Measurements from ENCODE around the gene CTDSP1. TPM values are rescaled to one million over a fixed set of nuclear protein-coding genes. Genes with fewer than 3 reads are reported as not detected.

CTDSP1 gene
- total RNA-seq, 2 experiments from 2014 or later = 186 to 208 TPM

DNA sequence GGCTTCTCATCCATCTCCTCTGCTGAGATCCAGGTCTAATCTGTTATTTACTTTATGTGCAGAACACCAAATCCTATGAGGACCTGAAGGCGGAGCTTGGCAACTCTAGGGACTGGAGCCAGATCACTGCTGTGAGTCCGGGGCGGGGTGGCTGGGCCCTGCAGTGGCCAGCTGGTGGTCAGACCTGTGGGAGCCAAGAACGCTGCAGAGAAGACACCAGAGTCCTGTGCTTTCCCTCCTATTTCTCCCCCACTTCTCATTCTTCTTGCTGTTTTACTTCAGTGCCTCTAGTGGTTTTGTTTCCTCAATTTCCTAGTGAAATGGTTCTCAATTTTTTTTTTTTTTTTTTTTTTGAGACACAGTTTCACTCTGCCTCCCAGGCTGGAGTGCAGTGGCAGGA lies 38.9 kb downstream of the CTDSP1 start:
- Mint-ChIP-seq H3K4me1 (no peaks in the 10 kb centered on the region), H3K4me3 (no peak overlapping the region)
- POLR2A ChIA-PET = no interaction called here

DNA sequence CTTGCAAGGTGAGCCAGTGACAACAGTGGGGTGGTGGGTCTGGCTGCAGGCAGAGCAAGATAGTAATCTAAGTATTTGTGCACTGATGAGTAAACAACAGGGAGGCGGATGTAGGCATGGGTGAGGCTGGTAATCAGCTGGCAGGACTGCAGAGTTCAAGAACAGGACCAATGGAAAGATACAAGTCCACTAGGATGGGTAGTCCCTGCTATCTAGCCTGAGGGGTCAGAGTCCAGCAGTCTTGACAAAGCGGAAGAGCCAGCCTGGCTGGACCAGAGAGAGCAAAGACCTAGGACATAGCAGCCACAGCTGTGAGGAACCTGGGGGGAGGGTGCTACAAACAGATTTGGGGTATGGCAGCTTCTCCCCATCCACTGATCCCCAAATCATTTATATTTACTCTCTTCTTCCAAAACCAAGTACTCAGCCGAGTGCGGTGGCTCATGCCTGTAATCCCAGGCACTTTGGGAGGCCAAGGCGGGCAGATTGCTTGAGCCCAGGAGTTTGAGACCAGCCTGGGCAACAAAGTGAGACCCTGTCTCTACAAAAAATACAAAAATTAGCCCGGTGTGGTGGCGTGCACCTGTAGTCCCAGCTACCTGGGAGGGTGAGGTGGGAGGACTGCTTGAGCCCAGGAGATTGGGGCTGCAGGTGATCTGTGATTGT lies 45.2 kb downstream of the CTDSP1 start:
- H3K4me3 Mint-ChIP-seq = no peak overlapping the region
- H3K9me3 Mint-ChIP-seq = no peaks in the 10 kb centered on the region
- H3K27me3 Mint-ChIP-seq = no peaks in the 10 kb centered on the region
- peak overlapping the region; percentile 58 for H3K27ac Mint-ChIP-seq
- DNase-seq = no peak
- peaks cover 15% of the 10 kb centered on the region for H3K36me3 Mint-ChIP-seq (ENCODE audit: low read depth)
- CTCF ChIA-PET = interaction anchor here (0.6 to 1.6 kb wide), 3 partner anchors 11 to 105 kb away, joined by 3 to 7 read pairs (median 4); no protein-coding TSS in a partner anchor
- POLR2A ChIA-PET = no interaction called here
- H3K4me1 Mint-ChIP-seq = peaks cover 4% of the 10 kb centered on the region

More for the DNA sequence above, 38.9 kb downstream of the CTDSP1 start:
- CTCF ChIA-PET = no interaction called here
- no peak for DNase-seq
- no peaks in the 10 kb centered on the region for H3K27me3 Mint-ChIP-seq
- no peaks in the 10 kb centered on the region for H3K9me3 Mint-ChIP-seq
- peaks cover 2% of the 10 kb centered on the region for H3K36me3 Mint-ChIP-seq (ENCODE audit: low read depth)
- H3K27ac Mint-ChIP-seq = no peak overlapping the region

DNA sequence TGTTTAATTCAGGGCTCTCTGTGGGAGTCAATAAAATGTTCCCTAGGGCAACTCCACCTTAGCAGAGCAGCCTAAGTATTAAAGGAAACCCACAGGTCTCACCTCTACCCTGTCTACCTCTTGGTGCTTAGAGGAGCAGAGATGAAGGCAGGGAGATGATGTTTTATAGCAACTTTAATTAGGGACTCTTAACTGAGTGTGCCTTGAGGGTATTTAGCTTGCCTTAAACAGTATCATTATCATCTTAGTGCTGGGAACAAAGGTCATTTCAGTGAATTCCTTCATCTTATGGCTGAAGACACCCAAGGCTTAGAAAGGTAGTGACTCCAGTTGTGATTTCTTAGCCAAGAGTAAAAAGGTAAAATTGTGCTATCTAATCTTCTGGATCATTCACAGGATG lies 45.9 kb downstream of the CTDSP1 start:
- DNase-seq = no peak
- Mint-ChIP-seq H3K4me3 (no peak overlapping the region), H3K27ac (no peak overlapping the region), H3K9me3 (no peaks in the 10 kb centered on the region), H3K27me3 (no peaks in the 10 kb centered on the region), H3K4me1 (peaks cover 4% of the 10 kb centered on the region), H3K36me3 (ENCODE audit: low read depth) (peaks cover 18% of the 10 kb centered on the region)
- POLR2A ChIA-PET = no interaction called here
- CTCF ChIA-PET = interaction anchor here (0.7 kb wide), 2 partner anchors 9 to 109 kb away, joined by 3 read pairs; no protein-coding TSS in a partner anchor

DNA sequence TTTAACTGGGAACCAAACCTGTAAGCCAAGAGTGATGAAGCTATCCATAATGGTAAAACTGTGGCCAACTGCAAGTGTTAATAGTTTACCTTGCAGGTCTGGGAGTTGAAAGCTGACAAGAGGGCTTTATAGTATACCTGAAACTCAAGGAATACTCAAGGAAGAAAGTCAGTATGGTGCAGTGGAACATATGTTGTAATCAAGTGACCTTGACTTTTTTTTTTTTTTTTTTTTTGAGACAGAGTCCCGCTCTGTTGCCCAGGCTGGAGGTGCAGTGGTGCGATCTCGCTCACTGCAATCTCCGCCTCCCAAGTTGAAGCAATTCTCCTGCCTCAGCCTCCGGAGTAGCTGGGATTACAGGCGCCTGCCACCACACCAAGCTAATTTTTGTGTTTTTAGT lies 46.9 kb downstream of the CTDSP1 start:
- CTCF ChIA-PET = interaction anchor here (0.7 kb wide), 1 partner anchor 110 kb away, joined by 3 read pairs; no protein-coding TSS in a partner anchor
- H3K27ac Mint-ChIP-seq = no peak overlapping the region

DNA sequence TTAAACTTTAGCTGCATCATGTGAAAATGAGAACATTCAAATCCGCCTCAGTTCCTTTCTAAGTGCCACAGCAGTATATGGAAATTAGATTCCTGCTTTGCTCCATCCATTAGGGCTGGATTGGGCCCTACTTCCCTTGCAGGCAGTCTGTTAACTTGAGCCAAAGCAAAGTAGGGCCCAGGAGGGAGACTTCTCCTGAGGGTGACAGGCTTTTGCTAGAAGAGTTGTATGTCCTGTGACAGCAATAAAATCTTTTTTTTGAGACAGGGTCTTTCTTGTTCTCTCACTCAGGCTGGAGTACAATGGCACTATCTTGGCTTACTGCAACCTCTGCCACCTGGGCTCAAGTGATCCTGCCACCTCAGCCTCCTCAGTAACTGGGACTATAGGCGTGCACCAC lies 47.4 kb downstream of the CTDSP1 start:
- H3K36me3 Mint-ChIP-seq (ENCODE audit: low read depth) = peaks cover 16% of the 10 kb centered on the region
- no peaks in the 10 kb centered on the region for H3K27me3 Mint-ChIP-seq
- H3K9me3 Mint-ChIP-seq = no peaks in the 10 kb centered on the region
- CTCF ChIA-PET = interaction anchor here (1.0 kb wide), 1 partner anchor 16 kb away, joined by 3 read pairs; no protein-coding TSS in a partner anchor
- POLR2A ChIA-PET = interaction anchor here (0.6 kb wide), 1 partner anchor 529 kb away, joined by 7 read pairs; no protein-coding TSS in a partner anchor
- H3K27ac Mint-ChIP-seq = no peak overlapping the region
- H3K4me3 Mint-ChIP-seq = no peak overlapping the region
- DNase-seq = no peak
- H3K4me1 Mint-ChIP-seq = peaks cover 4% of the 10 kb centered on the region

More for the DNA sequence above, 46.9 kb downstream of the CTDSP1 start:
- peaks cover 4% of the 10 kb centered on the region for H3K4me1 Mint-ChIP-seq
- no peak overlapping the region for H3K4me3 Mint-ChIP-seq
- H3K9me3 Mint-ChIP-seq = no peaks in the 10 kb centered on the region
- POLR2A ChIA-PET = no interaction called here
- H3K27me3 Mint-ChIP-seq = no peaks in the 10 kb centered on the region
- no peak for DNase-seq
- H3K36me3 Mint-ChIP-seq (ENCODE audit: low read depth) = peaks cover 16% of the 10 kb centered on the region

DNA sequence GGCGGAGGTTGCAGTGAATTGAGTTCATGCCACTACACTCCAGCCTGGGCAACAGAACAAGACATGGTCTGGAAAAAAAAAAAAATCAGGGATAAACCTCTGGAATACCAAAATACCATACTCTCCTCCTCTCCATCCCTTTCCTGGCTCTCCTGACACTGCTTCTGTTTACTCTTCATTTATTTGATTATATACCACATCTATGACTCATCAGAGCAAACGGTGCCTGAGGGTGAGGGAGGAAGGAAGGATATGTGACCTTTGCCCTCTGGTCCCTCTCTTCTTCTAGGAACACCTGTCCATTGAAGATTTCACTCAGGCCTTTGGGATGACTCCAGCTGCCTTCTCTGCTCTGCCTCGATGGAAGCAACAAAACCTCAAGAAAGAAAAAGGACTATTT lies 49.3 kb downstream of the CTDSP1 start:
- Mint-ChIP-seq H3K4me1 (peaks cover 4% of the 10 kb centered on the region), H3K27me3 (no peaks in the 10 kb centered on the region), H3K4me3 (no peak overlapping the region), H3K9me3 (no peaks in the 10 kb centered on the region), H3K36me3 (ENCODE audit: low read depth) (peaks cover 25% of the 10 kb centered on the region), H3K27ac (no peak overlapping the region)
- CTCF ChIA-PET = no interaction called here
- POLR2A ChIA-PET = no interaction called here
- no peak for DNase-seq

DNA sequence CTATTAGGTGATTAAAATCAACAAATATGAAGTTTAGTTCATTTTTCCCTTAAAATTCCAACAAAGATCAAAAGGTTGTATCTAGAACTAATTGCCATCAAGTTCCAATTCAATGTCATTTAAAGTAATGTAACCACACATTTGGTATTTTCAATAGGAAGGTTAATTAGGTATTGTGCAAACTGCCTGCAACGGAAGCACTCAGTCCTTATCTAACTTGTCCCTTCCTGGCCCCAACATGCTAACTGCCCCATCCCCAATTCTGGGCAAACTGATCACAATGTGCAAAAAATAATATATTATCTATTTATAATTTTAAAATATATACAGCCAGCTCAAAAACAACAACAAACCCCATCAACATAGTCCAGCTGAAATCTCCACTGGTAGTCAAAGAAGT lies 52.4 kb downstream of the CTDSP1 start:
- H3K4me3 Mint-ChIP-seq = no peak overlapping the region
- CTCF ChIA-PET = interaction anchor here (1.7 to 2.6 kb wide), 2 partner anchors 11 to 14 kb away, joined by 5 to 8 read pairs; no protein-coding TSS in a partner anchor
- H3K9me3 Mint-ChIP-seq = peaks cover 8% of the 10 kb centered on the region
- no peaks in the 10 kb centered on the region for H3K27me3 Mint-ChIP-seq
- no peak overlapping the region for H3K27ac Mint-ChIP-seq
- H3K4me1 Mint-ChIP-seq = peaks cover 4% of the 10 kb centered on the region
- POLR2A ChIA-PET = no interaction called here
- no peak for DNase-seq
- peaks cover 51% of the 10 kb centered on the region for H3K36me3 Mint-ChIP-seq (ENCODE audit: low read depth)

Small RNA genes lying within 50 kb of the gene (microRNA-seq; reads per million reads assigned to microRNA genes)
- 9,857 reads per million, percentile 97 among the genes with 10 or more reads in this experiment for gene MIR26B (ENCODE audit: borderline microRNAs expressed, borderline replicate concordance)

Other genes starting within 250 kb of the CTDSP1 start
- gene CXCR1, start 232.9 kb upstream of the CTDSP1 start, total RNA-seq = 1 to 10 TPM in 1 of 2 experiments, under 1 TPM in 1; 0.99 to 1.1 TPM
- gene ARPC2, start 182.7 kb upstream of the CTDSP1 start, total RNA-seq = 100 to 1,000 TPM; 708 to 729 TPM
- gene GPBAR1, start 138.9 kb upstream of the CTDSP1 start, total RNA-seq = 1 to 10 TPM; 1.0 to 1.2 TPM
- gene AAMP, start 129.7 kb upstream of the CTDSP1 start, total RNA-seq = 10 to 100 TPM; 42.3 to 51.1 TPM
- gene PNKD, start 129.3 kb upstream of the CTDSP1 start, total RNA-seq = 10 to 100 TPM; 34.0 to 39.1 TPM
- 100 to 1,000 TPM in 1 of 2 experiments, 10 to 100 TPM in 1; 99.3 to 101 TPM for gene TMBIM1, start 107.4 kb upstream of the CTDSP1 start, total RNA-seq
- gene CATIP, start 43.0 kb upstream of the CTDSP1 start, total RNA-seq = not detected
- under 1 TPM; 0.17 TPM for gene SLC11A1, start 17.6 kb upstream of the CTDSP1 start, total RNA-seq
- under 1 TPM in 1 of 2 experiments, not detected in 1; 0.17 TPM for gene VIL1, start 19.3 kb downstream of the CTDSP1 start, total RNA-seq
- gene USP37, start 168.5 kb downstream of the CTDSP1 start, total RNA-seq = 10 to 100 TPM; 27.4 to 30.5 TPM
- gene CNOT9, start 169.0 kb downstream of the CTDSP1 start, total RNA-seq = 10 to 100 TPM; 71.0 to 80.9 TPM
- under 1 TPM; 0.15 to 0.30 TPM for gene PLCD4, start 208.0 kb downstream of the CTDSP1 start, total RNA-seq